Transverse colon (tissue), 4 donors: Measurements from ENCODE around the gene RPL28.

Experiments used
- EP300 ChIP-seq: sonication (generic); formaldehyde crosslinking; IDR thresholded peaks from one replicate; pipeline ENCODE4 v1.6.1; 2017; ENCODE audit warnings: antibody characterized with exemption, low read depth
- POLR2A ChIP-seq: fragments of 450-650 bp; IDR thresholded peaks from one replicate; pipeline ENCODE4 v1.6.1; 2016; ENCODE audit warnings: antibody characterized with exemption, mild to moderate bottlenecking, moderate library complexity
- POLR2AphosphoS5 ChIP-seq, 3 donors: sonication (generic); formaldehyde crosslinking; IDR thresholded peaks; one replicate each; pipeline ENCODE4 v1.6.1; 2016; ENCODE audit warnings: antibody characterized with exemption in 3 of 3
- TF ChIP-seq, protein P1 (sequence below), 5 experiments: fragments of 200-600 bp in 3 of 5; fragments of 450-650 bp in 2 of 5; sonication (generic) in 3 of 5; IDR thresholded peaks; 1 replicate in 2 of 5; 2 replicates in 3 of 5; pipeline ENCODE4 v1.5.1; 2016 to 2017; ENCODE audit warnings: antibody characterized with exemption in 5 of 5, inconsistent platforms in 3 of 5, mild to moderate bottlenecking in 2 of 5, moderate library complexity in 1 of 5

DNA sequence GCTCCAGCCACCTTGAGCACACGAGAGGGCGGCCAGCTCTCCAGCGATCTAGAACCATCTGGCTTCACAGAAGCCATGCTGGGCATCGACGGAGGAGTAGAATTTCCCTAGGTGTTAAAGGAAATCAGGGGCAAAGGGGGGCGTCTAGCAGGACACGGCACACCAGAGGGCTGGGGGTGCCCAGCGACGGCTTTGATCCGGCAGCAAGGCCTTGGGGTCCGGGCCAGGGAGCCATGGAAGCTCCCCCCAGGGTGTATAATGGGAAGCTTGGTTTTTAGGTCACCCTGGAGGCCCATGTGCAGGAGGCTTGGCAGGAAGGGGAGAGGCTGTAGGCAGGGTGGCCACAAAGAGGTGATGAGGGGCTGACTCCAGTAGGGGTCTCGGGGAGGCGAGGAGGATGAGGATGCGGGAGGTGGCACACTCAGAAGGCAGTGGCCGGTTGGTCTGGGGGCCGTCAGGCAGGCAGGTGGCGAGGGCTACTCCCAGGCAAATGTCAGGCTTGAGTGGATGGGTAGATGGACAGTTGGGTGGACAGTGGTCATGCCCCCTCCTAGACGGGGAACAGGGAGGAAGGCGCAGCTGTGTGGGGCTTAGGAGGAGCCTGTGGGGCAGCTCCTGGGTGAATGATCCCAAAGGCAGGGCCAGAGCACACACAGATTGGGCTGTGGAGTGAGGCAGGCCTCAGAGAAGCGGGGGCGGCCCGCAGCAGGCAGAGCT is 40.5 kb upstream of the RPL28 start:
- TF ChIP-seq, protein P1, sequence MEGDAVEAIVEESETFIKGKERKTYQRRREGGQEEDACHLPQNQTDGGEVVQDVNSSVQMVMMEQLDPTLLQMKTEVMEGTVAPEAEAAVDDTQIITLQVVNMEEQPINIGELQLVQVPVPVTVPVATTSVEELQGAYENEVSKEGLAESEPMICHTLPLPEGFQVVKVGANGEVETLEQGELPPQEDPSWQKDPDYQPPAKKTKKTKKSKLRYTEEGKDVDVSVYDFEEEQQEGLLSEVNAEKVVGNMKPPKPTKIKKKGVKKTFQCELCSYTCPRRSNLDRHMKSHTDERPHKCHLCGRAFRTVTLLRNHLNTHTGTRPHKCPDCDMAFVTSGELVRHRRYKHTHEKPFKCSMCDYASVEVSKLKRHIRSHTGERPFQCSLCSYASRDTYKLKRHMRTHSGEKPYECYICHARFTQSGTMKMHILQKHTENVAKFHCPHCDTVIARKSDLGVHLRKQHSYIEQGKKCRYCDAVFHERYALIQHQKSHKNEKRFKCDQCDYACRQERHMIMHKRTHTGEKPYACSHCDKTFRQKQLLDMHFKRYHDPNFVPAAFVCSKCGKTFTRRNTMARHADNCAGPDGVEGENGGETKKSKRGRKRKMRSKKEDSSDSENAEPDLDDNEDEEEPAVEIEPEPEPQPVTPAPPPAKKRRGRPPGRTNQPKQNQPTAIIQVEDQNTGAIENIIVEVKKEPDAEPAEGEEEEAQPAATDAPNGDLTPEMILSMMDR (IDR thresholded peaks at IDR 0.05) = no peak
- no peak for TF ChIP-seq POLR2A
- no peak for TF ChIP-seq EP300
- TF ChIP-seq POLR2AphosphoS5 (IDR thresholded peaks at IDR 0.05) = no peak
